HG02884 (cell line): ENCODE data around the gene CNPY1.
"Not testable (repeated sequence)": the region's sequence is repeated elsewhere in the genome, so short reads cannot be mapped to it uniquely, and the experiment has no call there.

Experiments used
- ATAC-seq: cut with Tn5 transposase; IDR thresholded peaks from one replicate; pipeline ENCODE4 v1.9.1; 2021; ENCODE audit warnings: mild to moderate bottlenecking, moderate library complexity; ENCODE audit not compliant: unreplicated experiment

The CNPY1 gene

GRCh38 chr7:155579565-155579964 is 33.2 kb upstream of the CNPY1 start:
- ATAC-seq: no peak

- no peak for ATAC-seq
Observed at GRCh38 chr7:155578016-155578415, 31.7 kb upstream of the CNPY1 start.

GRCh38 chr7:155577509-155577905 is 31.1 kb upstream of the CNPY1 start:
- ATAC-seq: no peak

DNA sequence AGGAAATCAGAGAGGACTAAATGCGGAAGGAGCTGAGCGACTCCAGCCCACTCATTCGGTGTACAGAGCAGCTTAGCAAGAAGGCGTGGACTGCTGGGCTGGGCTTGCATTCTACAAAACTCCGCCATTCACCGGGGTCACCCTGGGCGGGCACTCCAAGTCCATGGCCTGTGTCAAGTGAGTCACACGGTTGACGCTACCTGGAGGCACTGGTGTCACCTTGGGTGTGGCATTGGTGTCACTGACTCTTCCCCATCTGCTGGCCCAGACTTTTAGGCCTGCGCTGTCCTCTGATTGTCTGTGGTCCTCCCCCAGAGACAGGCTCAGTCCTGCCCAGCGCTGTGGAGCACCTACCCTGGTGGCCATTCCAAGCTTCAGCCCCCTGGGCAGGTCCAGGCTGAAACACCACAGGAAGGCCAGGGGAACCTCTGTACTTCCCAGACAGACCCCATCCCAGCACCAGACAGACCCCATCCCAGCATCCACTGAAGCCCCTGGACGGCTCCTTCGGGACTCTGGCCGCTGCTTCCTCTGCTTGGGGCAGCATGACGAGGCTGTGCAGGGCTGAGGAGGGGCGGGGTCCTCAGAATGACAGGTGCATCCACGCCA is 30.6 kb upstream of the CNPY1 start:
- no peak for ATAC-seq

GRCh38 chr7:155576416-155576815 is 30.1 kb upstream of the CNPY1 start:
- ATAC-seq: no peak

DNA sequence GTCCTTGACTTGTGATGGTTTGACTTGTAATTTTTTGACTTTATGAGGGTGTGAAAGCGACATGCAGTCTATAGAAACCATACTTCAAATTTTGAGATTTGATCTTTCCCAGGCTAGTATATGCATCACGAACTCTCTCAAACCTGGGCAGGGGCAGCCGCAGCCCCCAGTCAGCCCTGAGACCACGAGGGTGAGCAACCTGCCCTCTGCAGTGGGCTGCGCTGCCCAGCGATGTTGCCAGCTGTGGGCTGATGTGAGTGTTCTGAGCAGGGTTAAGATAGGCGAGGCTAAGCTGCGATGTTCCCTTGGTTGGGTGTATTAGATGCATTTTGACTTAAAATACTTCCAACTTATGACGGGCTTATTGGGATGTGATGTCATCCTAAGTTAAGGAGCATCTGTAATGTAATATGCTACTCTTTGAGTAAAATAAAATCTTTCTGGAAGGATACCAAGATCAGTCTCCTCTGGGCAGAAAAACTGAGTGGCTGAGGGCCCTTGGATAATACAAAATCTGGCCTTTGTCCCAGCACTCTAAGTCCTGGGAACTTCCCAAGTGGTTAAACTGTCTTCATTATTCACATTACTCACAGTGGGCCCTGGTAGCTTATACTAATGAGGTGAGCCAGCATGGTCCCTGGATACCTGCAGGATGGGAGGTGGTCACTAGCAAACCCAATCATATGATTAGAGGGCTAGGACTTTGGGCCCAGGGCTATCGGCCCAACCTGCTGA is 28.4 kb upstream of the CNPY1 start:
- ATAC-seq: no peak

DNA sequence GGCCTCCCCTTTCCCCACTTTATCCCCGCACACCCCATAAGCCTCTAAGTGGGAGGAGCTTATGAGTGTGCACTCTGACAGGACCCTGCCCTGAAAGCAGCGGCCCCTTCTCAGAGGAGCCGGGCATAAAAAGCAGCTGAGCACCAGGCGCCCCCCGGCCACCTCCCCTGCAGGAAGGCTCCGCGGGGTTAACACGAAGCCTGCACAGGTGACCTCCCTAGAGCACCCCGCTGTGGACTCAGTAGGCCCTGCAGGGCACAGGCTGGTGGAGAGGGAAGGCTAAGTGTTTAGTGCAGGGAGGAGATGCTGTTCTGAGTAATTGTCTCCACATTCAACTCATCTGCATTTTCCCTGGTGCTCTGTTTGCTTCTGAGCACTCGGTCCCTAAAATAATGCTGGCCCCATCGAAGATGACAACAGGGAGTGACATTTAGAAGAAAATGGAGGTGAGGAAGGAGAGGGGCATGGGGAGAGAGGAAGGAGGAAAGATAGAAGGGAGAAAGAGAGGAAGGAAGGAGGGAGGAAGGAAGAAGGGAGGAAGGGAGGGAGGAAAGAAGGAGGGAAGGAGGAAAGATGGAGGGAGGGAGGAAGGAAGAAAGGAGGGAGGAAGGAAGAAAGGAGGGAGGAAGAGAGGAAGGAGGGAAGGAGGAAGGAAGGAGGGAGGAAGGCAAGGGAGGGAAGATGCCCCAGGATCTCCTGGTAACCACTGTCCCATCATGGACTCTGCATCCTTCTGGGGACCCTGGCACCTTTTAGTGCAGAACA is 25.4 kb upstream of the CNPY1 start:
- no peak for ATAC-seq

DNA sequence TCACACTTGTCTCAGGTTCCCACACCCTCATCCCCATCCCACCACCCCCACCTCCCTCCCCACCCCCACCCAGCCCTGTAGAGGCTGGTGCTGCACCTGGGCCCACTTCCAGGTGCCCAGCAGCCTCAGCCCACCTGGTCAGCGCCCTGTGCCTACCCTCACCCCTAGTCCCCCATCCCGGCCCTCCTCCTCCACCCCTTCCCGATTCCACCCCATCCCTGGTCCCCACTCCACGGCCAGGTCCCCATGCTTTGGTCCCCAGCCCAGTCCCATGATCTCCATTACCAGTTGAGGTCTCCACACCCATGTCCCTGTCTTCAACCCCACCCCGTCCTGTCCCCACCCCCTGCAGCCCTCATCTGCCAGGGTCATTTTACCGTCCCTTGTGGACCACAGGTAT is 24.6 kb upstream of the CNPY1 start:
- no peak for ATAC-seq

DNA sequence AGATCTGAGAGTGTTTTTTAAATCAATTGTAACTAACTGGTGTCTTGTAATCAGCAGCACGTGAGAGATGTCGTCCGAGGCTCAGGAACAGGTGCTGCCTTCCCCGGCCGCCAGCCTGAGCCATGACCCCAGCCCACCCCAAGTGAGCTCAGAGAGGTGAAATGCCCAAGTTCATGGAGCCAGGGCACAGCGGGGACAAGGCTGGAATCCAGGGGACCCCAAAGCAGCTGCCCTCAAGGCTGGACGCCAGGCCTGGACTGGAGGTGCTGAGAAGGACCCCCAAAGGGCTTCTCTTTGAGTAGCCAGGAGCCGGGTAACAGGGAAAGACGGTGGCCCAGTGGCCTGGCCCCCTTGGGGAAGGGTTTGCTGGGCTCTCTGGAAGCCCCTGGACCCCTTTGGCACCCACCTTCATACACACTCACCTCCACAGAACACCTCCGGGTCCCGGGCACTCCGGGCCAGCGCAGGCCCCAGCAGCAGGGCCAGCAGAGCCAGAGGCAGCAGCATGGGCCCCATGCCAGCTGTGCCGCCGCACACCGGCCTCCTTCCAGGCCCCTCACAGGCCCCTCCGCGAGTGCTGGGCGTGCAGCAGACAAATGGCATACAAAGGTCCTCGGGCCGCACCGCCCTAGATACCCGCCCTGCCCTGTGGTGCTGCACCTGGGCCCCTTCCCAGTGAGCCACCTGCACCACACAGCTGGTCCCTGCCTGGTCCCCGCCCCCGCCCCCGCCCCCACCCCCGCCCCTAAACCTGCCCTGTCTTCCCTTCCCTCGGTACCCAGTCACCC is 24.0 kb upstream of the CNPY1 start:
- ATAC-seq: no peak

DNA sequence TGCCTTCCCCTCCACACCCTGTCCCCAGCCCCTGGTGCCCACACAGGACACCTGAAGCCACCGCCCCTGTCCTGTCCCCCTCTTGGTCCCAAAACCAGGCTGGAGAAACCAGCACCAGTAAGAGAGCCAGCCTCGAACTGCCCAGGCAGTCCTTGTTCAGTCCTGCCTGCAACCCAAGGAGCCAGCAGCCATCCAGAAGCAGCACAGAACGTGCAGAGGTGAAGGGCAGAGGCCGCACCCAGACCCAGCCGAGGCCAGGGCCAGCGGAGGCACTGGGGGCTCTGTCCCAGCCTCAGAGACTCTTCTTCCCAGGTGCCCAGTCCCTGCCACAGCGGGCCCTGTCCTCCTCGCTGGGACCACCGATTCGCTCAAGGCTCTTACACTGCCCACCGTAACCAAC is 23.3 kb upstream of the CNPY1 start:
- ATAC-seq: no peak

DNA sequence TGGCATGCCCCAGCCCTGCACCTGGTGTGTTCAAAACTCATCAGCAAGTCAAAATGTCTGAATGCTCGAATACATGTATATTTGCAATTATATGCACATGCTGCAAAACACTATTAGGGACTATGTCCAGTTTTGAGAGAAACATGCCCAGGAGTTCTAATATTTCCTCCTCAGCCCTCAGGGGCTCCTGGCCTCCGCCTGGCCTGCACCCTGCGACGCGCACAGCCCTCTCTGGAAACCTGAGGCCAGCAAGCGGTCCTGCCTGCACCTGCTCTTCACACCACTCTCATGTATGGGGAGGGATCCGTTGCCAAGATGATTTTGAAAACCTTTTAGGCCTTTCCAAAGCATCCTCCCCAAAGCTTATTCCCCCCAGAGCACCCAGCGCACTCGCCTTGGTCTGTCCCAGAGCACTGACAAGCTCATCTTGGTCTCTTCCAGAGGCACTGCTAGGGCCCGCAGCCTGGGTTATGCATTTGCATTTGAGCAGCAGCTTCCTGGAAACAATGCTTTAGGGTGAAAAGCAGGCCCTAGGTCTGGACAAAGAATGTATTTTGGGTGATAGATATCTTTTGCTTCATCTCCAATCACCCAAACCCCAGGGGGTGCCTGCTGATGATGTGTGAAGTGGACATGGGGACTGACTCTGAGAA is 22.6 kb upstream of the CNPY1 start:
- ATAC-seq: no peak

- ATAC-seq: no peak
Observed at GRCh38 chr7:155568333-155568660, 21.9 kb upstream of the CNPY1 start.

- no peak for ATAC-seq
Observed at GRCh38 chr7:155567646-155568332, 21.4 kb upstream of the CNPY1 start.

DNA sequence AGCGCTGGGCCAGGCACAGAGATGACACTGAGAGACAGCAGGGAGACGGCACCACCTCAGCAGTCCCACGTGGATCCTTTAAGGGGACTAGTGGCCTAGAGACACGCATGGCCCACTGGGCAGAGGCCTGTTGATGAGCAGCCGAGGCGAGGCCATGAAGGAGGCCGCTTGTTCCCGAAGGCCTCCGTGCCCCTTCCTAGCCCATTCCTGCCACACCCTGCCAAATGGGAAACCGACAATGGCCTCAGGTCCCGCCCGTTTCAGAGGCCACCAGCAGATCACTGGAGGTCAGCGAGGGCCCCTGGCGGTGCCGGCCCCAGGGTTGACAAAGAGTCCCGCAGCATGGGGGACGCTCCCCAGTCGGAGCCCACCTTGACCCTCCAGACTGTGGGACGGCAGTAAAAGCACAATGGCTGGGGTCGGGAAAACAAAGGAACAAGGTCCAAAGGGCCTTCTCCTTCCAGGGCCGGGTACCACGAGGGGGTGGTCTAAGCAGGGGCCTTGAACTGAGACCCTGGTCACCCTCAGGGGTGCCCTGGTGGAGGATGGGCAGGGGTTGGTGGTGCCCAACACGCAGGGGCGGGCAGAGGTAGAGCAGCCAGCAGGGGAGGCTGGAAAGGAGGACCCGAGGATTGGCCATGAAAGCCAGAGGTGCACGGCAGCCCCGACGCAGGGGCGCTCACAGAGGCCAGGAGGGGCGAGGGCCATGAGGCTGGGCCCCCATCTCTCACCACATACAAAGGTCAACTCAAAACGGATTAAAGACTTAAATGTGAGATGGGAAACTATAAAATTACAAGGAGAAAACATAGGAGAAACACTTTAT is 19.9 kb upstream of the CNPY1 start:
- ATAC-seq: no peak

GRCh38 chr7:155565596-155565995 is 19.2 kb upstream of the CNPY1 start:
- ATAC-seq: no peak

DNA sequence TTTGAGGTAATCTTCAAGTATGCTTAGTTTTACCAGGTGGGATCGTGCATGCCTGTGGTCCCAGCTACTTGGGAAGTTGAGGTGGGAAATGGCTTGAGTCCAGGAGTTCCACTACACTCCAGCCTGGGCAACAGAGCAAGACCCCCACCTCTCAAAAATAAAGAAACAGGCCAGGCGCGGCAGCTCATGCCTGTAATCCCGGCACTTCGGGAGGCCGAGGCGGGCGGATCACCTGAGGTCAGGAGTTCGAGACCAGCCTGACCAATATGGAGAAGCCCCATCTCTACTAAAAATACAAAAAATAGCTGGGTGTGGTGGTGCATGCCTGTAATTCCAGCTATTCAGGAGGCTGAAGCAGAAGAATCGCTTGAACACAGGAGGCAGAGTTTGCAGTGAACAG is 16.6 kb upstream of the CNPY1 start:
- not testable (repeated sequence) for ATAC-seq

GRCh38 chr7:155562106-155562505 is 15.7 kb upstream of the CNPY1 start:
- ATAC-seq: no peak

DNA sequence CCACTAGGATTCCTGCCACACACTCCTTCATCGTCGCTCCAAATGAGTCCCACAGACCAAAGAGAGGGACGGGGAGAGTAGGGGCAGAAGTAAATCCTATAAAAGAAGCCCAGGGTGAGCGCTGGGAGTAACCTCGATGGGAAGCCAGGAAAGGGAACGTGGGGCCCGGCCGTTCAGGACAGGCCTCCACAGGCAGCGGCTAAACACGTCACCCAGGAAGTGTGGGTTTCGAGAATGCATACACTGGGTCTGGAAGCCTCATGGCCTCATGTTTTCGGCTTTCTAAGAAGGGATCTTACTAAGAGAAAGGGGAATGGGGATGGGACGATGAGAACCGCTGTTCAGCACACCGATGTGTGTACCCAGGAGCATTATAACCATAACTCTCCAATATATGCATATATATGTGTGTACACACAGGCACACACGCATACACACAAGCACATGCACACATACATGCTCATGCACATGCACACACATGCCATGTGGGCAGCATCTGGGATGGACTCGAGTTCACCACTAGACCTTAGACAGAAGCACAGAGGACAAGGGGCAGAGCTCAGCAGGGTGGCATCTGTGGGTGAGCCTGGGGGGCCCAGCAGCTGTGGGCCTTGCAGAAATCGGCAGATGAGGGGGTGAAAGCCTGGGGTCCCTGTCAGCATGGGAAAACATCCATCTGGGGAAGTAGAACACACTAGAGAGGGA is 14.8 kb upstream of the CNPY1 start:
- no peak for ATAC-seq
